ENCODE data around the gene FSD2. TPM values are rescaled to one million over a fixed set of nuclear protein-coding genes. Genes with fewer than 3 reads are reported as not detected.
"Not testable (repeated sequence)": the region's sequence is repeated elsewhere in the genome, so short reads cannot be mapped to it uniquely, and the experiment has no call there.

FSD2 gene
- total and polyA plus RNA-seq, 10 of the 15 experiments (the other 5 are each of a cell fraction or from before 2014, with no cell fraction given), result under 0.01 to 0.39 (median 0.07) TPM; not detected in 3

GRCh38 chr15:82766201-82766600 is 39.7 kb downstream of the FSD2 start:
- RAD21 ChIA-PET (ENCODE audit: unreplicated experiment); H2AFZ ChIP-seq (ENCODE audit: control insufficient read depth, low read depth, low read length); H3K79me2 ChIP-seq (ENCODE audit: control insufficient read depth, insufficient read depth, low read length); H3K9ac ChIP-seq (ENCODE audit: control insufficient read depth, insufficient read depth, low read length); H3K27me3 ChIP-seq (replicated peaks in 1 of 2; ENCODE audit: control insufficient read depth in 2 of 2, insufficient read depth in 2 of 2, low read length in 1 of 2); BruUV-seq (replicated peaks); ATAC-seq; H3K4me3 ChIP-seq; H3K4me2 ChIP-seq (ENCODE audit: control insufficient read depth, insufficient read depth); H3K27ac ChIP-seq (ENCODE audit: control insufficient read depth, insufficient read depth); H3K9me3 ChIP-seq (replicated peaks; ENCODE audit: control insufficient read depth, insufficient read depth, low read length); H3K36me3 ChIP-seq (ENCODE audit: control insufficient read depth in 2 of 2, insufficient read depth in 2 of 2, low read length in 1 of 2); H4K20me1 ChIP-seq (ENCODE audit: control insufficient read depth, insufficient read depth); intact Hi-C loops (cut with micrococcal nuclease; ENCODE audit: unreplicated experiment); H3K4me1 ChIP-seq (ENCODE audit: control insufficient read depth, insufficient read depth, low read length); FAIRE-seq; in situ Hi-C loops (cut with MboI); DNase-seq (ENCODE audit: low read depth, low spot score): not testable (repeated sequence)
- 100% methylated on average over 7 of the region's 7 CpGs for WGBS (ENCODE audit: insufficient coverage, insufficient replicate concordance, low lambda C conversion rate, missing lambda C conversion rate)
- SMC1A ChIA-PET (ENCODE audit: uncharacterized antibody, unreplicated experiment), result interaction anchor here (0.8 kb wide), 1 partner anchor 9 kb away, joined by 3 read pairs; no protein-coding TSS in a partner anchor
- POLR2A ChIA-PET, result interaction anchor here (0.7 kb wide), 1 partner anchor 1321 kb away, joined by 4 read pairs; no protein-coding TSS in a partner anchor
- CTCF ChIA-PET, result interaction anchor here (1.0 kb wide), 1 partner anchor 14 kb away, joined by 3 read pairs; no protein-coding TSS in a partner anchor

GRCh38 chr15:82764740-82765139 is 41.1 kb downstream of the FSD2 start:
- Histone ChIP-seq H2AFZ (ENCODE audit: control insufficient read depth, low read depth, low read length) (no peak overlapping the region), H3K4me2 (ENCODE audit: control insufficient read depth, insufficient read depth) (no peak overlapping the region), H3K27me3 (replicated peaks in 1 of 2; ENCODE audit: control insufficient read depth in 2 of 2, insufficient read depth in 2 of 2, low read length in 1 of 2) (no peaks in the 10 kb centered on the region), H3K79me2 (ENCODE audit: control insufficient read depth, insufficient read depth, low read length) (no peaks in the 10 kb centered on the region), H3K4me1 (ENCODE audit: control insufficient read depth, insufficient read depth, low read length) (no peaks in the 10 kb centered on the region), H3K36me3 (ENCODE audit: control insufficient read depth in 2 of 2, insufficient read depth in 2 of 2, low read length in 1 of 2) (peaks cover 3 to 4% of the 10 kb centered on the region in 2 experiments; a peak in 3 of 4 replicates), H3K9me3 (replicated peaks; ENCODE audit: control insufficient read depth, insufficient read depth, low read length) (no peaks in the 10 kb centered on the region; the same call in 2 of the 3 replicates), H3K27ac (ENCODE audit: control insufficient read depth, insufficient read depth) (no peak overlapping the region), H3K4me3 (no peak overlapping the region), H3K9ac (ENCODE audit: control insufficient read depth, insufficient read depth, low read length) (no peak overlapping the region), H4K20me1 (ENCODE audit: control insufficient read depth, insufficient read depth) (no peaks in the 10 kb centered on the region)
- BruUV-seq (replicated peaks), result no TSS peak
- WGBS (ENCODE audit: insufficient coverage, insufficient replicate concordance, low lambda C conversion rate, missing lambda C conversion rate), result 91% methylated on average over 7 of the region's 9 CpGs
- in situ Hi-C loops (cut with MboI) (no loop called here), intact Hi-C loops (cut with micrococcal nuclease; ENCODE audit: unreplicated experiment) (no loop called here)
- DNase-seq (ENCODE audit: low read depth, low spot score), result no peak
- RAD21 ChIA-PET (ENCODE audit: unreplicated experiment), result no interaction called here
- FAIRE-seq, result no peak
- TF ChIP-seq RB1 (IDR thresholded peaks at IDR 0.05; ENCODE audit: borderline replicate concordance), result no peak
- no peak for TF ChIP-seq PKNOX1 (IDR thresholded peaks at IDR 0.05)
- TF ChIP-seq ZNF384 (IDR thresholded peaks at IDR 0.05; ENCODE audit: borderline replicate concordance, low read depth, low read length), result no peak
- no peak for TF ChIP-seq CBX5 (IDR thresholded peaks at IDR 0.05; ENCODE audit: low read depth)
- TF ChIP-seq E2F8 (IDR thresholded peaks at IDR 0.05; ENCODE audit: low read depth, partially characterized antibody), result no peak
- no peak for TF ChIP-seq MEF2A (IDR thresholded peaks at IDR 0.05; ENCODE audit: insufficient read depth, low read depth, low read length)
- POLR2A ChIA-PET, result no interaction called here
- ATAC-seq, result no peak
- SMC1A ChIA-PET (ENCODE audit: uncharacterized antibody, unreplicated experiment), result no interaction called here
- CTCF ChIA-PET, result no interaction called here

All from GM12878 (cell line).